NCI-H1105 (cell line): Measurements from ENCODE around the gene FAM118B.
"Not testable (repeated sequence)": the region's sequence is repeated elsewhere in the genome, so short reads cannot be mapped to it uniquely, and the experiment has no call there.

Experiments
- DNase-seq: peaks from one replicate; lab custom pipeline; 2025; lab: John Stamatoyannopoulos, UW

FAM118B gene

DNA sequence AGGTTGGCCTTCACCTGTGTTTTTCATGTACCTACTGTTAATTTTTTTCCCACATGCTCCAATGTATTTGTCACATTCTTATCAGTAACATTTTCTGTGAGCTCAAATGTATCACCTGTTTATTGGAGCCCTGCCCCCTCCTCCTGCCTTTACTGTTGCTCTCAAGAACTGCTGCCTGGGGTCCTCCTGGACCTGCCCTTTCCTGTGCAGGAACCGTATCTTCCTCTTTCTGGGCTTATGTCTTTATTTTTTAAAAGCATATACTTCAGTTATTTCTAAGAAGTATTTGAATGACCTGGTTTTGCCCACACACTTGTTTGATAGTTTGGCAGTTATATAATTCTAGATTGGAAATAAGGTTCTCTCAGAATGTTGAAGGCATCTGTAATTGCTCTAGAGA, 5.9 kb downstream of the FAM118B start:
- DNase-seq, result no peak

DNA sequence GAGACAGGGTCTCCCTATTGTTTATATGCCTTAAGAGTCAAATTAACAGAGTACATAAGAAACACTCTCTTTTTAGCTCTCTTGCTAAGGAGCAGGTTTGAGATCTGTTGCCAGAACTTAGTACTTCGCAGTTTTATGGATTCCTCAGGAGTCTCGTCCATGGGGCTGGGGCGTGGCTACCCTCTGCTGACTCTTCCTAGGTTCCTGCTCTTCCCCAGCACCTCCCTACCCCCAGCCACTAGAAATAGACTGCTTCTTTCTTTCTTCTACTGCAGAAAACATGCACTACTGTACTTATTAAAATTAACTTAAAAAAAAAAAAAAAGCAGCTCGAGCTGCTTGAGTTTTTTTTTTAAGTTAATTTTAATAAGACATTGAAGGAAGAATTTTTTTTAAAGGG, 8.0 kb downstream of the FAM118B start:
- DNase-seq, result no peak

DNA sequence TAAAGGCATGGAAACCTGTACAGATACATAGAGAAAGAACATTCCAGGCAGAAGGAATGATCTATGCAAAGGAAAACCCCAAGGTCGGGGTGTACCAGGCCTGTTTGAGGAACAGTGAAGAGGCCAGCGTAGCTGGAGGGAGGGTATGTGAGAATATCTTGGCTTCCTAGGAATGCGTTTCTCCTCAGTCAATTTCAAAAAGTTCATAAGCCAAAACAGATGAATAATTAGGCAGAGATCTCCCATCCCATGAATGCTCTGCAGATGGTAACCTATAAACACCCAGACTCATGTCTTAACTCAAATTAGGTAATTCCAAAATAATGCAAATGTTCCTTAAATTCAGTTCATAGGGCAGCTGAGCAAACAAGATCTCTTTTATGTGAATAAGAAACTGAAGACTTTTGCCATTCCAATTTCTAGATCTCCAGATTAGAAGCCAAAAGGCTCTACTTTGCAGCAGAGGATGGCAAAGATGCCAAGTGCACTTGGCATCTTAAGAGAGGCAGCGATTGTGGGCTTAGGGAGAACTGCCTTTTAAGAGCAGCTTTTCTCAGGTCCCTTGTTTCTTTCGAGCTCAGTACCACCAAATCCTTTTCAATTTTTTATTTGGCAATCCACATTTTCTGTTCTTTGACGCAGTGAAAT, 13.2 kb downstream of the FAM118B start:
- DNase-seq, result no peak

DNA sequence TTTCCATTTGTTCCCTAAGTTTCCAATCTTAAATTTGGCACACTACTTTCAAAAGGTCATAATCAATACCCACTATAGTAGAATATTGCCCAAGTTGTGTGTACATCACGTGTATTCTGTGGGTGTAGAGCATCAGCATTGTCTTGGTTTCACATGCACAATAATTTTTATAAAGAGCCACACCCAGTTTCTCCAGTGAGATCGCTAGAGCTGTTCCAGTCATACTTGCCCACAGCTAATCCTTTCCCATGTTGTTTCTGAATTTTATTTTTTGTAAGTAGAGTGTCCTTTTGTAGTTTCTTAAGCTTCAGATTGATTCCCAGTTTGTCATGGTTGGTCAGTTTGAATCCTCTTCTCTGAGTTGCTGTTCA, 13.7 kb downstream of the FAM118B start:
- DNase-seq, result no peak

DNA sequence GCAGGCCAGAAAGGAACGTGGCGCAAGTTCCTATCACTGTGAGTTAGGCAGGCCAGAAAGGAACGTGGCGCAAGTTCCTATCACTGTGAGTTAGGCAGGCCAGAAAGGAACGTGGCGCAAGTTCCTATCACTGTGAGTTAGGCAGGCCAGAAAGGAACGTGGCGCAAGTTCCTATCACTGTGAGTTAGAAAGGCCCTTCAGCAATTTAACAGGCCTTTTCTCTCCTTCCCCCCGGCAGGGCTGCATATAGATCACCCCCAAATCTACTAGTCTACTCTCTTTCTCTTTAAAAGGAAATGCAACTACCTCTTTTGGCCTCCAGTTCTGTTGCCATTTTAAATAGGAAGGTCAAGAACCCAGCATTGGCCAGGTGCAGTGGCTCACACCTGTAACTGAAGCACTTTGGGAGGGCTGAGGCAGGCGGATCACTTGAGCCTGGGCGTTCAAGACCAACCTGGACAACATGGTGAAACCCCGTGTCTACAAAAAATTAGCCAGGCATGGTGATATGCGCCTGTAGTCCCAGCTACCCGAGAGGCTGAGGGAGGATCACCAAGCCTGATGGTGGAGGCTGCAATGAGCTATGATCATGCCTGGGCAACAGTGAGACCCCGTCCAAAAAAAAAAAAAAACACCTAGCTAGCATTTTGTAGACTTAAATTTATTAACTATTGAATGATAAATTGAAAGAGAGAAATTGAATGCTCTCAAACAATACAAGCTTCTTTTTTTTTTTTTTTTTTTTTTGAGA, 14.9 kb downstream of the FAM118B start:
- DNase-seq, result no peak

DNA sequence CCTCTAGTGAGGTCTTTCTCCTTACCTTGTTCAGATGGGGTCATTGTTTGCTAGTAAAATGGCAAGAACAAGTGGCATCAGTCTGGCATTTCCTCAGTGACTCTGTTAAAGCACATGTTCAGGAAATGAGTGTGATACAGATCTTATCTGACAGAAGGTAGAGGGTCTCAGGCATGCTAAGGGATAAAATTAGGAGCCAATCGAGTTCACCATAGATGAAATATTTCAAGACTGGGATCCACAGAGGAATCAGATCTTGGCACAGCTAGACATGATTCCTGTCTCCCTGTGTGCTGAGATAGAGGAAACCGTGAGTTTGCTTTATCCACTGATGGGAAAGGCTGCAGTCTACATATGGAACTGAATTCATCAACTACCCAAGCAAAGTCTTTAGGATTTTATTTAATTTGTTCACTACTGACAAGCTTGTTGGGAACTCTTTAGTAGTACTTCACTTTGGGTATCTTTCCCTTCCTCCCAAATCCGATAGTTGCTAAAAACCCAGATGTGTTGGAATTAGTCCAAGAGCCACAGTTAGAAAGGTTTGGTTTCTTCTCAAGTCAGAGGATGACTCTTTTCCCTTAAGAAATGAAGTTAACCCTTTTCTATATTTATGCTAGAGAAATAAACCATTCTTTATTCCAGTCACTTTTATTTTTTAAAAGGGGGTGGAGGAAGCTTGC, 18.4 kb downstream of the FAM118B start:
- no peak for DNase-seq

DNA sequence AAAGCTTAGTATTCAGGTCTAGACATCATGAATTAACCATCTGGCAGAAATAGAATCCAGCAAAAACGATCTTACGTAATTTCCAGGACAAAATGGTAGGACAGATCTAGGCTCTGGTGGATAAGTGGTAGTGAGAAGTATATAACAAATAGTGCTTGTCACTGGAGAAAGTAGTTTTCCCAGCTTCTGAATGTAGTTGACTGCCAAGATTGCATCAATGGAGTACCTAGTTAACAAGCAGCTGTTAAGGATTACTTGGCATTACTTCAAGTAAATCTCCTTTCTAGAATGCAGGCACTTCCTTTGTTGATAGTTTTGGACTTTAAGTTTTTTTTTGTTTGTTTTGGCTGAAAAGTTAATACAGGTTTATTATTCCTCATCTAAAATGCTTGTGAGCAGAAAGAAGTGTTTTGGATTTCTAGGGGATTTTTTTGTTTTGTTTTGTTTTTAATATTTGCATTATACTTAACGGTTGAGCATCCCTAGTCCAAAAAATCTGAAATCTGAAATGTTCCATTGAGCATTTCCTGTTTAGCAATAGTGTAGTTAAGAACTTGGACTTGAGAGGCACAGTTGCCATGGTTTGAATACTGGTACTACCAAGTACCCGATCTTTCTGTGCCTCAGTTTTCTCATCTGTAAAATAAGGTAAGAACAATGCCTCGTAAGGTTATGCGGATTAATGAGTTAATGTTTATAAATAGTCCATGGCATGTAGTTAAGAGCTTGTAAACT, 20.3 kb downstream of the FAM118B start:
- DNase-seq, result peak; percentile 65

DNA sequence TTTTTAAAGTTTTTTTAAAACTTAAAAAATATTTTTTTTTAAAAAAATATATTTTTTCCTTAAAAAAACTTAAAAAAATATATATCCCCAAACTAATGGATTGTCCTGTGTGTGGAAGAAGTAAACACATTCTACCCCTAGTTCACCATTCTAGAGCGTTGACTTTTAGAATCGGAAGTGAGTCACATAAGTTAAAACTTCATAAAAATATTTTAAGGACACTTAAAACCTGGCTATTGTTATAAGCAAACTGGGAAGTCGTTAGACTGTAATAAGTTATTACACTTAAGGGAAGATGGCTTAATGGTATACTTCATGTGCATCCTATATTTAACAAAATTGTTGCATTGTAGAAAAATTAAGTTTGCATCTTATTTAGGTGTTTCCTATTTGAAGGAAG, 21.1 kb downstream of the FAM118B start:
- no peak for DNase-seq

DNA sequence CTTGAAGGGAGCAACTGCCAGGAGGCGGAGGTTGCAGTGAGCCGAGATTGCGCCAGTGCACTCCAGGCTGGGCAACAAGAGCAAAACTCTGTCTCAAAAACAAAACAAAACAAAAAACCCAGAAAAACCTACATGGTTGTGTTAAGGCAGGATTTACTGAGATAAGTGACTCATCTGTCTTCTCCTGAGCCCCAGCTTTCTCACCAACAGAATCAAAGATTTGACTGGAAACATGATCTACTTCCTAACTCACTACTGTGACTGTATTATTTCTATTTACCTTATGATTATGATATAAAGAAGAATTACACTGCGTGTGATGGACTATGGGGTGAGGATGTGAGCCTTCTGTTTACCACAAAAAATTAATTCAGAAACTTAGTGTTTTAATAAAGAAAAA, 21.8 kb downstream of the FAM118B start:
- DNase-seq, result no peak

DNA sequence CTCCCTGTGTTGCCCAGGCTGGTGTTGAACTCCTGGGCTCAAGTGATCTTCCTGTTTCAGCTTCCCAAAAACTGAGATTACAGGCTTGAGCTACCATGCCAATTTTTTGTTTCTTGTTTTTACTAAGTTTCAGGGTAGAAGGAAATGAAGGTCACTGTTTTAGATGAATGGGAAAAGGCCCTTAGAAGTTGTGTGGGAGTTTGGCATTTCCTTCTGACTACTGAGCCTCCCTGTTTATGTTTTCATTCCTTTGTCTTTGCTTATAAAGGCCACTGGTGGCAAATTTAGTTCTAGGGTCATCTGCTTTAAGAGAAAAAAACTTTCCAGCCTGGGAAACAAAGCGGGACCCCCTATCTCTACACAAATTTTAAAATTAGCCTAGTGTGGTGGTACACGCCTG, 35.1 kb downstream of the FAM118B start:
- no peak for DNase-seq

DNA sequence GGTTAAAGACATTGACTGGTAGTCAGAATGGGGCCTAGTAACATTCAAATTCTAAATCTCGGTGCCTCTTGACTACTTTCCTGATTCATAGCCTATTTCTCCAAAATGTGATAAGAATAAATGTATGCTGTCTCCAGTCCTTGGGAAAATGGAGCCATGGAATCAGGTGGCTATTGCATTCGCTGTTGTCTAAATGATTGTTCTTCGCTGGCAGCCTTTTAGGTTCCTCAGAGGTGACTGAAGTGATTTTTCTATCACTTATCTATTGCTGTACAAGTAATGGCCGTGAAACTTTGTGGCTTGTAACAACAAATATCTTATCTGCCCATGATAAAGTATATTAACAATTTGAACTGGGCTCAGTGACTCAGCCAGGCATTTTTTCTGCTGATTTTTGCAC, 41.7 kb downstream of the FAM118B start:
- no peak for DNase-seq

DNA sequence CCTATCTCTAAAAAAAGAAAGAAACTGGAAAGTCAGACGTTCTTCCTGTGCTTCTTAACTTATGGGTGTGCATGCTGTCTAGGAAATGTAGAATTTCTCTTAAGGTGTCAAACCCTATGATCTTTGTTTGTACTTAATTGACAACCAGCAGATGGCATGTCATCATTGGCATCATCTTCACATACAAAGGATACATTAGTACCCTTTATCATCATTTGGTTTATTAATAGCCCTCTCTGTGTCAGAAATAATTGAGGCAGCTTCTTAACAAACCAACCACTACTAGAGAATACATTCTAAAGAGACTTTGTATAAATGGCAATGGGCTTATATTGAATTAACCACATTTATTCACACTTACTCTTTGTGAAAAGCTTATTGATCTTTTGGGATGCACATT, 43.2 kb downstream of the FAM118B start:
- no peak for DNase-seq

DNA sequence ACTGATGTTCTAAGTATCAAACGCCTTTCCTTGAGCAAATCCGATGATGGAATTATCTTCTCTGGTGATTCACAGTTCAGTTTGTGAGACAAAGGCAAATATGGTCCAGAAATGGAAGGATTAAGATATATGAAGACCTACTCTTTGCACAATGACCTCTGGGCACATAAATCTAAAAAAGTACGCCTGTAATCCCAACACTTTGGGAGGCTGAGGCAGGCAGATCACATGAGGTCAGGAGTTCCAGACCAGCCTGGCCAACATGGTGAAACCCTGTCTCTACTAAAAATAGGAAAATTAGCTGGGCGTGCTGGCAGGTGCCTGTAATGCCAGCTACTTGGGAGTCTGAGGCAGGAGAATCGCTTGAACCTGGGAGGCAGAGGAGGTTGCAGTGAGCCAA, 43.9 kb downstream of the FAM118B start:
- DNase-seq, result not testable (repeated sequence)

DNA sequence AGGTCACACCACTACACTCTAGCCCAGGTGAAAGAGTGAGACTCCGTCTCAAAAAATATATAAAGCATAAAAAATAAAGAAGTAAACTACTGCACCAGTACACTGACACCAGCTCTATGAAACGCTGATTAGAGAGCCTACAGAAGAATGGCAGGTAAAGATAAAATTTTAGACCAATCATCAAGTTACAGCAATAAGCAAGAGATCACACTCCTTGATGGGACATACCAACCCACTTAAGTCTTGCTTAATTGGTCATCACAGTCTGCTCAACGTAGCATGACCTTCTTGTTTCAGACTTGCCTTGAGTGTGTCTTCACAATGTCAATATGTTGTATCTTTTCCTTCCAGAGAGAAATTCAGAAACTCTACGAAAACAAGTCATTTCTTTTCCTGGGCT, 44.6 kb downstream of the FAM118B start:
- DNase-seq, result no peak

DNA sequence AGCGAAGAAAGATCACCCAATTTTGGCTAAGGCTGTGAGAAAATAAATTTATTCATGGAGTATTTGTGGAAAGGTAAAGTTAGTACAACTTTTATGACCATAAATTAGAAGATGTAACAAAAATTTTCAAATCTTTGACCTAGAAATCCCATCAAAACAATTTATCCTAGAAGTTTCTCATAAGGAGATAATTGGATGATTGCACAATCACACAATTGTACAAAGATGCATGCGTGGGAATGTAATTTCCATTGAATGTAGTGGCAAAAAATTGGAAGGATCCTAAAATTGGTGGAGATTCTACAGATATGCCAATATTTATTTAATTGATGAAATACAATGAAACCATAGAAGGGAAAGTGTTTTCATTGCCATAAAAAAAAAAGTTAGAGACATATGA, 45.6 kb downstream of the FAM118B start:
- no peak for DNase-seq

DNA sequence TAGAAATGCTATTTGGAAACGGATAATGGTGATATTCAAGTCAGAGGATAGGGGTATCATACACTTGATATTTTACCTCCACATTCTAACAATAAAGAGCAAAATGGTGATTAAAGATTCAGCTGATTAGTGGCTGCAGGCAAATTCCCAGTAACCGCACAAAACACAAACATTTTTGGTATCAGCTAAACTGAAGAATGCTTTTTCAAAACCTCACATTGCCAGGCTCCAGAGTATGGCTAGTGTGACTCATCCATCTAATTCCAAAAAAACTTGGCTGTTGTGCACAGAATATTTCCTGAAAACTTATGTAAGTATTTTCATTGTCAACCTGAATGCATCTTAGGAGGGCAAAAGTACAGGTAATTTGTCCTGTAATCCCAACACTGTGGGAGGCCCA, 46.2 kb downstream of the FAM118B start:
- DNase-seq, result no peak

DNA sequence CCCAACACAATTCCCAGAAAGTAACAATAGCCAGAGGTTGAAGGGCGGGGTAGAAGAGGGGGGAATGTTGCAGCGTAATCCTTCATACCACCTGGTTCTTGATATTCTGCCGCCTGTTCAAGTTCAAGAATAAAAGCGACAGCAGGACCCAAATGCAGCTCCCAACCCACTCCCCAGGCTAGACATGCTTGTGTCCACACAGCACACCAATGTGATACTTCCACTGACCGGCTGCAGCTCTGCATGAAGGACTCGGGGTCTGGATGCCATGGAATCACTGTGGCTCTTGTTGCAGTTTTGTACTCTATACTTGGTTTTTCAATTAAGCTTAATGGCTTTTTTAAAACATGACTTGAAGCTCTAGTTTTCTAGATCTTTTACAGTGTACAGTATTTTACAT, 50.6 kb downstream of the FAM118B start:
- no peak for DNase-seq

DNA sequence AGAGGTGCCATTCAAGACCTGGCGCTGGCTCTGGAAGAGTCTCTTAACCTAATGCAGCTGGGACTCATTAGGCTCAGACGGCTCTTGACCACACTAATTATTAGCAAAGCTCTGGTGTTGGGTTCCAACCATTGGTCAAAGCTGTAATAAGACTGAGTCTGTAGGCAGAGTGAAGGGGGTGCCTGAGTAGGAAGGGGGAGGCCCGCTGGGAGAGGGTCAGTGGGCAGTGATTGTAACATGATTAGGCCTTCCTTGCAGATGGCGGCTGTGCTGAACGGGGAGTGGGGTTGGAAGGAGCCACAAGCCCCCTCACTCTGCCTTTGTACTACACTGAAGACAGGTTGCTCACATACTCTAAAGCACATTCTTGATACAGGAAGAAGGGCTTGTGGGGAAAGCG, 51.9 kb downstream of the FAM118B start:
- DNase-seq, result no peak

DNA sequence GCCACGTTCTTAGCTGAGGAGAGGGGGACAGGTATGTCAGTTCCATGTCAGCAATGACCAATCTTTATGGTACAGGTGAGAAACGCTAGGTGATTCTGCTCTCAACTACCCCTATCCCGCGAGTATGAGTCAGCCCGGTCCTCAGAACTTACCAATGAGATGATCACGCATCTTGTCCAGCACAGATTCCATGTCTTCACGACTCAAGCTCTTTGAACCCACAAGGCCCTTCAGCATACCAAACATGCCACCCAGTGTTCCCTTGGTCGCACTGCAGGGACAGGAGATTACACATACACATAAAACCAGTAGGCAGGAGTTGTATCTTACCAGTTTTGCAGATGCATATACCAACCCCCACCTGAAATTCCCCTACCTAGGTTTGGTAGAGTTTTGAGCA, 54.2 kb downstream of the FAM118B start:
- DNase-seq, result no peak

DNA sequence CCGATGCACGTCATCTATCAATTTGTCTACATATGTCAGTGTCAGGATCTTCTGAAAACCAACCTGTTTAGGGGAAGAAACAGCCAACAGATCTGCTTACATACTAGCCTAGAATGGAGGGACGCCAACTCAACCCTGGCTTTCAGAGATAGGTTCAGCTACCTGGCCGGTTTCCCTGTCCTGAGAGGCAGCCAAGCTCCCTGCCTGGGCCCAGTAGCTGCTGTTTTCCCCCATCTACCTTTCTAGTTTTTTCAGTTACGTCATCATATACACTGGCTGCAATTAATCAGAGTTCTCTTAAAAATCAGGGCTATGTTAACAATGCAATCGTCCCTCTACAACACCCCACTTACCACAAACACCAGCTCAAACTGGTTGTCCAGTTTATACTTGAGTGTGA, 56.1 kb downstream of the FAM118B start:
- DNase-seq, result no peak

DNA sequence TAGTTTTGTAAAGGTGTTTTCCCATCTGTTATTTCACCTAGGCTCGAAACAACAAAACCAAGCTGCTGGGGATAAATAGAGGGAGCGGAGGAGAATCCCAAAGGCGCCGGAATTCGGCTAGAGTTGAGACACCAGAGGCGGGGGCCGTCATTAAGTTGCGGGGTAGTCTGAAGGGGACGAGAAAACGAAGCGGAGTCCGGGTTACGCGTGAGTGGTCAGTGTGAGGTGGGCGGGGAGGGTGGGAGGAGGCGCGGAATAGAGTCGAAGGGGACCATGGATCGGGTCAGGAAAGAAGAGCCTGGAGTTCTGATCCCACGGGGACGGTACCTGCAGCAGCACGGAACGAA, 56.8 kb downstream of the FAM118B start:
- no peak for DNase-seq

DNA sequence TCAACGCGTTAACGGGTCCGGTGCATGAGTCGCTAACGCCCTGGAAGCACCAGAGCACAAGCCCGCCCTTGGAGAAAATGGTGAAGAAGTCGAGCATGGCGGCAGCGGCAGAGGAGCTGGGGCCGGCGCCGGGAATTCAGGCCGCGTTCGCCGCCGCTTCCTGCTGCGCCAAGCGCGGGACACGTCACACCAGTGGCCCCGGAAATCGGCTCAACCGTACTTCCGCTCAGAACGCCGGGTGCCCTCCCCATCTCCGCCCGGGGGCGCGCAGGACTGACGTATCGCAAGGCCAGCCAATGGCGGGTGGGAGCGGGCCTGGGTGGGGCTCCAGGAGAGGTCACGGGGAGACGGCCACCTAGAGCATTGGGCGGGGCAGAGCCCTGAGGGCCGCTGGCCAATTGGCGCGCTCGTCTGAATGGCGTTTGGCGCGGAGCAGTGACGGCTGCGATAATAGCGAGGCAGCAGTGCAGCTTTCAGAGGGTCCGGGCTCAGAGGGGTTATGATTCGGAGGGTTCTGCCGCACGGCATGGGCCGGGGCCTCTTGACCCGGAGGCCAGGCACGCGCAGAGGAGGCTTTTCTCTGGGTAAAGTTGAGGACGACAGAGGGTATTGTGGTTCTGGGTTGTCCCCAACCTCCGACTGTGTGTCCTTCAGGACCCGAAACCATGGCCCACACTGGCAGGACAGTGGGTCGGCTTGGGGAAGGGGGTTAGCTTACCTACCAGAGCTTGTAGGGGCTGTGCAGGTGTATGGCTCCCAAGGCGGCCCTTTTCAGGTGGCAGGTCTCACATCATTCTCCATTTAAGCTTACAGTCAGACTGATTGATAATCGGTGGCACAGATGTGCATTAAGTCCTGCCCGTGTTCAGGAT, 57.4 kb downstream of the FAM118B start, which contains the start of the genes FOXRED1 and SRPRA:
TSS of gene FOXRED1 (plus strand) at position 447 of the 872 bp plus-strand sequence. CDS start at position 500, 53 bp downstream.
TSS of gene SRPRA (minus strand) at position 188 of the 872 bp plus-strand sequence. CDS start at position 97, 91 bp downstream.
- DNase-seq, result peak; percentile 100
